ENCODE results near the gene ATP6V1D.

ATP6V1D gene

DNA sequence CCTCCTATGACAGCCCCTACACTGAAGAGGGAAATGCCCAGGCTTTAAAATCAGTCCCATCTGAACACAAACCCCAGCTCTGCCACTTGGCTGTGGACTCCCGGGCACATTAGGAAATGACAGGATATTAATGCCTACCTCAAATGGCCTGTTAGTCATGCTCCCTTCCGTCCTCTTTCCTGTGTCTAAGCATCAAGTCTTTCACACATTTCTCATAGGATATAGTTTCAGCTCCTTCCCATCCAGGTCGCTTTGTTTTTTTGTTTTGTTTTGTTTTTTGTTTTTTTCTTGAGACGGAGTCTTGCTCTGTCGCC is 36.2 kb upstream of the ATP6V1D start:
- H3K4me2 ChIP-seq (ENCODE audit: low read length): no peak overlapping the region
- H3K4me1 ChIP-seq (ENCODE audit: insufficient read depth, low read length, severe bottlenecking): no peaks in the 10 kb centered on the region
- no peak overlapping the region for H3K27ac ChIP-seq (ENCODE audit: low read depth, low read length, poor library complexity, severe bottlenecking)
- H3K27me3 ChIP-seq (ENCODE audit: insufficient read depth, low read length): no peaks in the 10 kb centered on the region
- no peaks in the 10 kb centered on the region for H3K9me2 ChIP-seq (ENCODE audit: low read depth, low read length)
- no peak overlapping the region for H2AFZ ChIP-seq (ENCODE audit: low read length)
- no peaks in the 10 kb centered on the region for H3K36me3 ChIP-seq (ENCODE audit: insufficient read depth, low read length)
- H3K9ac ChIP-seq (ENCODE audit: low read length): no peak overlapping the region
- H3K79me2 ChIP-seq (ENCODE audit: insufficient read depth, low read length): no peaks in the 10 kb centered on the region
- TF ChIP-seq, protein P1, sequence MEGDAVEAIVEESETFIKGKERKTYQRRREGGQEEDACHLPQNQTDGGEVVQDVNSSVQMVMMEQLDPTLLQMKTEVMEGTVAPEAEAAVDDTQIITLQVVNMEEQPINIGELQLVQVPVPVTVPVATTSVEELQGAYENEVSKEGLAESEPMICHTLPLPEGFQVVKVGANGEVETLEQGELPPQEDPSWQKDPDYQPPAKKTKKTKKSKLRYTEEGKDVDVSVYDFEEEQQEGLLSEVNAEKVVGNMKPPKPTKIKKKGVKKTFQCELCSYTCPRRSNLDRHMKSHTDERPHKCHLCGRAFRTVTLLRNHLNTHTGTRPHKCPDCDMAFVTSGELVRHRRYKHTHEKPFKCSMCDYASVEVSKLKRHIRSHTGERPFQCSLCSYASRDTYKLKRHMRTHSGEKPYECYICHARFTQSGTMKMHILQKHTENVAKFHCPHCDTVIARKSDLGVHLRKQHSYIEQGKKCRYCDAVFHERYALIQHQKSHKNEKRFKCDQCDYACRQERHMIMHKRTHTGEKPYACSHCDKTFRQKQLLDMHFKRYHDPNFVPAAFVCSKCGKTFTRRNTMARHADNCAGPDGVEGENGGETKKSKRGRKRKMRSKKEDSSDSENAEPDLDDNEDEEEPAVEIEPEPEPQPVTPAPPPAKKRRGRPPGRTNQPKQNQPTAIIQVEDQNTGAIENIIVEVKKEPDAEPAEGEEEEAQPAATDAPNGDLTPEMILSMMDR (IDR thresholded peaks at IDR 0.05; ENCODE audit: low read length): no peak
- no peak for TF ChIP-seq EZH2 (IDR thresholded peaks at IDR 0.05; ENCODE audit: borderline replicate concordance, low read length)
- no peaks in the 10 kb centered on the region for H4K20me1 ChIP-seq (ENCODE audit: insufficient read depth, low read length)
- H3K9me3 ChIP-seq (ENCODE audit: low read length): no peaks in the 10 kb centered on the region
- H3F3A ChIP-seq (ENCODE audit: insufficient read depth, low read length): no peaks in the 10 kb centered on the region
- H3K4me3 ChIP-seq (ENCODE audit: low read depth, low read length, poor library complexity, severe bottlenecking): no peak overlapping the region

DNA sequence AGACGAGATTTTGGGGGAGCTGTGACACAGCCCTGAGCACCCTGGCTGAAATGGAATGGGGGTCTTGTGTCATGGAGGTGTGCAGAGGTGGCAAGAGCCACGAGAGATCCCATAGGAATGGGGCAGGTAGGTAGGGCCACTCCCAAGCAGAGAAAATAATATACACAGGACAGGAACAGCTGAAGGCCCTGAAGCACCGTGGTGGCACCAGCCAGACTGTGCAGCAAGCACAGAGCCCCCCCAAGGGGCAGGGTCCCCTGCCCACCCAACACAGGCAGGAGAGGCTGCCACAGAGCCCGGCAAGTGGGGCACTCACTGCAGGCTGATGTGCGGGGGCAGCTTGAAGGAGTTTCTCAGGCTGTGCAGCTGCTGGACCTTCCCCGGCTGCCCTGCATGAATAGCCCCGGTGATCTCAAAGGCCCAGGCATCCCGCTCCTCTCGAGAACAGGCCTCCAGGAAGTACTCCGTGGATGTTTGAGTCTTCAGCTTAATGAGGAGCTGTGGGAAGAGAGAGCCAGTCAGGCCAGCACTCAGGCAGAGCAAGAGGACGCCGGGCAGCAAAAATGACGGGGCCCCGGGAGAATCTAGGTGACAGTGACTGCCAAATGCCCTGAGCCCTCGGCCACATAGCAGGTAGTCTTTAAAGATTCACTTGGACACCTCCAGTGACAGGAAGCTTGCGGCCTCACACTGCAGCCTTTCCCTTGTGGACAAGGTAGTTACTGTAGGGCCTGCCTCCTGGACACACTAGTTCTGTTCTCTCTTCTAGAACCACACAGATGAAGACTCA is 35.7 kb upstream of the ATP6V1D start:
- no peak overlapping the region for H3K27ac ChIP-seq (ENCODE audit: low read depth, low read length, poor library complexity, severe bottlenecking)
- no peak overlapping the region for H3K4me3 ChIP-seq (ENCODE audit: low read depth, low read length, poor library complexity, severe bottlenecking)
- no peaks in the 10 kb centered on the region for H3K79me2 ChIP-seq (ENCODE audit: insufficient read depth, low read length)
- H3K4me1 ChIP-seq (ENCODE audit: insufficient read depth, low read length, severe bottlenecking): no peaks in the 10 kb centered on the region
- no peak for TF ChIP-seq EZH2 (IDR thresholded peaks at IDR 0.05; ENCODE audit: borderline replicate concordance, low read length)
- TF ChIP-seq, protein P1 (IDR thresholded peaks at IDR 0.05; ENCODE audit: low read length): no peak
- H4K20me1 ChIP-seq (ENCODE audit: insufficient read depth, low read length): no peaks in the 10 kb centered on the region
- no peaks in the 10 kb centered on the region for H3K9me2 ChIP-seq (ENCODE audit: low read depth, low read length)
- no peaks in the 10 kb centered on the region for H3K27me3 ChIP-seq (ENCODE audit: insufficient read depth, low read length)
- no peak overlapping the region for H3K4me2 ChIP-seq (ENCODE audit: low read length)
- no peaks in the 10 kb centered on the region for H3K36me3 ChIP-seq (ENCODE audit: insufficient read depth, low read length)
- H2AFZ ChIP-seq (ENCODE audit: low read length): no peak overlapping the region
- H3F3A ChIP-seq (ENCODE audit: insufficient read depth, low read length): no peaks in the 10 kb centered on the region
- no peaks in the 10 kb centered on the region for H3K9me3 ChIP-seq (ENCODE audit: low read length)
- no peak overlapping the region for H3K9ac ChIP-seq (ENCODE audit: low read length)

DNA sequence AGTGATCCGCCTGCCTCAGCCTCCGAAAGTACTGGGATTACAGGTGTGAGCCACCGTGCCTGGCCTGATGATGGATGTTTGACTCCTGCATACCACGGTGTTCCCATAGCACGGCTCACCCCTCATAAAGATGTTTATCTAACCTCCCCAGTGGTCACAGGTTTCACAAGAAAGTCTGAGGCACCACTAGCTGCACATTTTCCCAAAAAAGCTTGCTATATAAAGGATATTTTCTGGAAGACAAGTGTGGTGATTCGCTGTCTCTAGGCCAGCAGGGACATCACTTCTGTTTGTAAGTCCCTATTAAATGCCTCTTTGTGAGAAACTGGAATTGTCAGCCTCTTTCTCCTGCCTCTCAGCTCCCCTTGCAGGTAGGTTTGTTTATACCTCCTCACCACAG is 34.1 kb upstream of the ATP6V1D start:
- Histone ChIP-seq H2AFZ (ENCODE audit: low read length) (no peak overlapping the region), H3K4me3 (ENCODE audit: low read depth, low read length, poor library complexity, severe bottlenecking) (no peak overlapping the region), H3K27ac (ENCODE audit: low read depth, low read length, poor library complexity, severe bottlenecking) (no peak overlapping the region), H3K9ac (ENCODE audit: low read length) (no peak overlapping the region), H3K36me3 (ENCODE audit: insufficient read depth, low read length) (no peaks in the 10 kb centered on the region), H3K4me2 (ENCODE audit: low read length) (no peak overlapping the region), H4K20me1 (ENCODE audit: insufficient read depth, low read length) (no peaks in the 10 kb centered on the region), H3K79me2 (ENCODE audit: insufficient read depth, low read length) (no peaks in the 10 kb centered on the region), H3F3A (ENCODE audit: insufficient read depth, low read length) (no peaks in the 10 kb centered on the region), H3K4me1 (ENCODE audit: insufficient read depth, low read length, severe bottlenecking) (no peaks in the 10 kb centered on the region), H3K9me3 (ENCODE audit: low read length) (no peaks in the 10 kb centered on the region), H3K9me2 (ENCODE audit: low read depth, low read length) (no peaks in the 10 kb centered on the region), H3K27me3 (ENCODE audit: insufficient read depth, low read length) (no peaks in the 10 kb centered on the region)
- TF ChIP-seq EZH2 (IDR thresholded peaks at IDR 0.05; ENCODE audit: borderline replicate concordance, low read length): no peak
- TF ChIP-seq, protein P1 (IDR thresholded peaks at IDR 0.05; ENCODE audit: low read length): no peak

All from OCI-LY1 (cell line).